DND-41 (cell line): ENCODE measurements around the gene PI4KA.
"Not testable (repeated sequence)": the region's sequence is repeated elsewhere in the genome, so short reads cannot be mapped to it uniquely, and the experiment has no call there.

Source experiments
- ATAC-seq: fragments of 200-7000 bp; cut with Tn5 transposase; 3 replicates; pipeline ENCODE4 v1.9.1; 2021; ENCODE audit warnings: low read depth; ENCODE audit not compliant: insufficient read depth
- DNase-seq: peaks from one replicate; pipeline ENCODE4 v3.0.0-alpha.2; 2020
- H2AFZ ChIP-seq: 2 replicates; pipeline ENCODE4 v1.6.0; 2012; ENCODE audit warnings: low read depth, low read length
- H3K27ac ChIP-seq: 2 replicates; pipeline ENCODE4 v1.5.1; 2012; ENCODE audit warnings: low read length, inconsistent platforms
- H3K27me3 ChIP-seq: fragments of 200-600 bp; sonication (generic); 2 replicates; pipeline ENCODE4 v1.6.0; 2012; ENCODE audit warnings: low read length, mild to moderate bottlenecking, inconsistent platforms; ENCODE audit not compliant: insufficient read depth, poor library complexity
- H3K36me3 ChIP-seq: 2 replicates; pipeline ENCODE4 v1.5.1; 2012; ENCODE audit warnings: low read length, inconsistent platforms; ENCODE audit not compliant: insufficient read depth
- H3K4me1 ChIP-seq: 2 replicates; pipeline ENCODE4 v1.5.1; 2012; ENCODE audit warnings: mild to moderate bottlenecking, low read length; ENCODE audit not compliant: insufficient read depth
- H3K4me2 ChIP-seq: 2 replicates; pipeline ENCODE4 v1.6.0; 2012; ENCODE audit warnings: mild to moderate bottlenecking, moderate library complexity, low read length, inconsistent platforms; ENCODE audit not compliant: insufficient read depth
- H3K4me3 ChIP-seq, 2 experiments: fragments of 200-600 bp in 1 of 2; shearing (Covaris generic) in 1 of 2; 2 replicates each; pipeline ENCODE4 v1.5.1; 2012 to 2016; ENCODE audit warnings: inconsistent platforms in 2 of 2, low read length in 2 of 2, mild to moderate bottlenecking in 2 of 2, low read depth in 1 of 2, moderate library complexity in 1 of 2
- H3K79me2 ChIP-seq: 2 replicates; pipeline ENCODE4 v1.6.0; 2012; ENCODE audit warnings: low read length, inconsistent platforms; ENCODE audit not compliant: insufficient read depth
- H3K9ac ChIP-seq: 2 replicates; pipeline ENCODE4 v1.6.0; 2012; ENCODE audit warnings: low read depth, mild to moderate bottlenecking, inconsistent platforms, low read length, moderate library complexity
- H3K9me3 ChIP-seq: 2 replicates; pipeline ENCODE4 v1.5.1; 2012; ENCODE audit warnings: low read length, moderate library complexity, mild to moderate bottlenecking, inconsistent platforms; ENCODE audit not compliant: insufficient read depth, severe bottlenecking
- H4K20me1 ChIP-seq: 2 replicates; pipeline ENCODE4 v1.6.0; 2012; ENCODE audit warnings: low read length; ENCODE audit not compliant: insufficient read depth
- CTCF ChIP-seq: IDR thresholded peaks from 2 replicates; pipeline ENCODE4 v1.5.1; 2012; ENCODE audit warnings: borderline replicate concordance, low read length, moderate library complexity, mild to moderate bottlenecking; ENCODE audit not compliant: poor library complexity, severe bottlenecking; ENCODE audit errors: extremely low read depth
- EZH2 ChIP-seq: IDR thresholded peaks from 3 replicates; pipeline ENCODE4 v1.6.1; 2012; ENCODE audit warnings: borderline replicate concordance, low read depth, mild to moderate bottlenecking, moderate library complexity, low read length, inconsistent platforms; ENCODE audit not compliant: severe bottlenecking

The PI4KA gene

GRCh38 chr22:20904980-20905355 lies 46.4 kb upstream of the PI4KA start:
- Histone ChIP-seq H4K20me1 (no peaks in the 10 kb centered on the region), H3K9ac (no peak overlapping the region), H3K27ac (no peak overlapping the region), H3K79me2 (no peaks in the 10 kb centered on the region), H3K9me3 (no peaks in the 10 kb centered on the region), H3K4me2 (no peak overlapping the region), H3K4me1 (no peaks in the 10 kb centered on the region), H3K27me3 (peaks cover 8% of the 10 kb centered on the region), H2AFZ (no peak overlapping the region), H3K36me3 (no peaks in the 10 kb centered on the region), H3K4me3 (no peak overlapping the region)
- ATAC-seq (no peak), DNase-seq (no peak)
- no peak for TF ChIP-seq EZH2
- TF ChIP-seq CTCF: no peak

GRCh38 chr22:20904008-20904979 lies 45.7 kb upstream of the PI4KA start:
- Histone ChIP-seq H3K9ac (no peak overlapping the region), H3K27ac (no peak overlapping the region), H3K27me3 (peaks cover 8% of the 10 kb centered on the region), H4K20me1 (no peaks in the 10 kb centered on the region), H3K79me2 (no peaks in the 10 kb centered on the region), H3K4me3 (no peak overlapping the region), H3K4me1 (no peaks in the 10 kb centered on the region), H3K9me3 (no peaks in the 10 kb centered on the region), H3K4me2 (no peak overlapping the region), H3K36me3 (no peaks in the 10 kb centered on the region), H2AFZ (no peak overlapping the region)
- DNase-seq (no peak), ATAC-seq (no peak)
- TF ChIP-seq EZH2 (no peak), CTCF (no peak)

GRCh38 chr22:20903093-20903492 lies 44.5 kb upstream of the PI4KA start:
- H3K9me3 ChIP-seq: no peaks in the 10 kb centered on the region
- H3K36me3 ChIP-seq: no peaks in the 10 kb centered on the region
- no peak overlapping the region for H3K27ac ChIP-seq
- H3K4me2 ChIP-seq: no peak overlapping the region
- no peak overlapping the region for H3K9ac ChIP-seq
- DNase-seq (no peak), ATAC-seq (no peak)
- TF ChIP-seq CTCF (no peak), EZH2 (no peak)
- H3K27me3 ChIP-seq: peaks cover 8% of the 10 kb centered on the region
- H4K20me1 ChIP-seq: no peaks in the 10 kb centered on the region
- no peaks in the 10 kb centered on the region for H3K79me2 ChIP-seq
- no peak overlapping the region for H2AFZ ChIP-seq
- no peak overlapping the region for H3K4me3 ChIP-seq
- no peaks in the 10 kb centered on the region for H3K4me1 ChIP-seq

- not testable (repeated sequence) for H3K4me2 ChIP-seq, H3K27ac ChIP-seq, H4K20me1 ChIP-seq, H3K9me3 ChIP-seq, H3K4me1 ChIP-seq, ATAC-seq, DNase-seq, H3K79me2 ChIP-seq, H2AFZ ChIP-seq, H3K27me3 ChIP-seq, H3K9ac ChIP-seq, H3K4me3 ChIP-seq, H3K36me3 ChIP-seq
Observed at GRCh38 chr22:20901093-20902033, 42.8 kb upstream of the PI4KA start.
